Measurements from ENCODE around the gene STC2.

The STC2 gene

DNA sequence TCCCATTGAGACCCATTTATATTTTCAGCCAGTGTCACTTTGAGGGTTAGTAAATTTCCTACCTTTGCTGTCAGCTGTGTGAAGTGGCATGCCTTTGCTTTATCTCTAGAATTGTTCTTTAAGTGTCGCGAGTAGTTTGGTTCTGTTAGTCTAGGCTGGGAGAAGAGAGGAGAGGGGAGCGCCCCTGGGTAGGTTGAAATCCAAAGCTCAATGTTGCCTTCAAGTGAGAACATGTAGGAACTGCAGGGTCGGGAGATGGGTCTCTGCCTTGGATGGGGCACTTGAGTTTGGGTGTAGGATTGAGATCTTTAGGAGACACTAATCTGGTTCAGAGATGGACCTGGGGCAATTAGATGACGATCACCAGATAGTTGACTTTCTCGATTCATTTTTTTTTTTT is 46.3 kb downstream of the STC2 start:
- no peak for DNase-seq (ENCODE audit: low read depth in 1 of 2, low spot score in 1 of 2)
- no peak for TF ChIP-seq CTCF (IDR thresholded peaks at IDR 0.05; ENCODE audit: insufficient read depth, low read length)
- TF ChIP-seq SPI1 (IDR thresholded peaks at IDR 0.05; ENCODE audit: borderline replicate concordance, low read depth) = no peak
- TF ChIP-seq GABPA (IDR thresholded peaks at IDR 0.05; ENCODE audit: low read depth) = no peak
- TF ChIP-seq, protein P1, sequence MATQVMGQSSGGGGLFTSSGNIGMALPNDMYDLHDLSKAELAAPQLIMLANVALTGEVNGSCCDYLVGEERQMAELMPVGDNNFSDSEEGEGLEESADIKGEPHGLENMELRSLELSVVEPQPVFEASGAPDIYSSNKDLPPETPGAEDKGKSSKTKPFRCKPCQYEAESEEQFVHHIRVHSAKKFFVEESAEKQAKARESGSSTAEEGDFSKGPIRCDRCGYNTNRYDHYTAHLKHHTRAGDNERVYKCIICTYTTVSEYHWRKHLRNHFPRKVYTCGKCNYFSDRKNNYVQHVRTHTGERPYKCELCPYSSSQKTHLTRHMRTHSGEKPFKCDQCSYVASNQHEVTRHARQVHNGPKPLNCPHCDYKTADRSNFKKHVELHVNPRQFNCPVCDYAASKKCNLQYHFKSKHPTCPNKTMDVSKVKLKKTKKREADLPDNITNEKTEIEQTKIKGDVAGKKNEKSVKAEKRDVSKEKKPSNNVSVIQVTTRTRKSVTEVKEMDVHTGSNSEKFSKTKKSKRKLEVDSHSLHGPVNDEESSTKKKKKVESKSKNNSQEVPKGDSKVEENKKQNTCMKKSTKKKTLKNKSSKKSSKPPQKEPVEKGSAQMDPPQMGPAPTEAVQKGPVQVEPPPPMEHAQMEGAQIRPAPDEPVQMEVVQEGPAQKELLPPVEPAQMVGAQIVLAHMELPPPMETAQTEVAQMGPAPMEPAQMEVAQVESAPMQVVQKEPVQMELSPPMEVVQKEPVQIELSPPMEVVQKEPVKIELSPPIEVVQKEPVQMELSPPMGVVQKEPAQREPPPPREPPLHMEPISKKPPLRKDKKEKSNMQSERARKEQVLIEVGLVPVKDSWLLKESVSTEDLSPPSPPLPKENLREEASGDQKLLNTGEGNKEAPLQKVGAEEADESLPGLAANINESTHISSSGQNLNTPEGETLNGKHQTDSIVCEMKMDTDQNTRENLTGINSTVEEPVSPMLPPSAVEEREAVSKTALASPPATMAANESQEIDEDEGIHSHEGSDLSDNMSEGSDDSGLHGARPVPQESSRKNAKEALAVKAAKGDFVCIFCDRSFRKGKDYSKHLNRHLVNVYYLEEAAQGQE (IDR thresholded peaks at IDR 0.05; ENCODE audit: insufficient replicate concordance, low read depth) = no peak
- no peak for TF ChIP-seq POLR2AphosphoS5 (IDR thresholded peaks at IDR 0.05; ENCODE audit: low read depth)

GRCh38 chr5:173279166-173279565 is 49.0 kb downstream of the STC2 start:
- TF ChIP-seq CTCF (IDR thresholded peaks at IDR 0.05; ENCODE audit: insufficient read depth, low read length) = no peak
- TF ChIP-seq POLR2AphosphoS5 (IDR thresholded peaks at IDR 0.05; ENCODE audit: low read depth) = no peak
- TF ChIP-seq GABPA (IDR thresholded peaks at IDR 0.05; ENCODE audit: low read depth) = no peak
- TF ChIP-seq, protein P1 (IDR thresholded peaks at IDR 0.05; ENCODE audit: insufficient replicate concordance, low read depth) = no peak
- no peak for TF ChIP-seq SPI1 (IDR thresholded peaks at IDR 0.05; ENCODE audit: borderline replicate concordance, low read depth)
- DNase-seq (ENCODE audit: low read depth in 1 of 2, low spot score in 1 of 2) = no peak
- no peak overlapping the region for H3K27ac ChIP-seq (replicated peaks)
- peaks cover 10% of the 10 kb centered on the region for H3K27me3 ChIP-seq (ENCODE audit: insufficient read depth, poor library complexity, severe bottlenecking)
- H3K4me3 ChIP-seq (replicated peaks; ENCODE audit: insufficient read depth, low read length) = no peak overlapping the region

More for the DNA sequence above, 46.3 kb downstream of the STC2 start:
- H3K27me3 ChIP-seq (ENCODE audit: insufficient read depth, poor library complexity, severe bottlenecking) = peaks cover 17% of the 10 kb centered on the region
- no peak overlapping the region for H3K27ac ChIP-seq (replicated peaks)
- no peak overlapping the region for H3K4me3 ChIP-seq (replicated peaks; ENCODE audit: insufficient read depth, low read length)

DNA sequence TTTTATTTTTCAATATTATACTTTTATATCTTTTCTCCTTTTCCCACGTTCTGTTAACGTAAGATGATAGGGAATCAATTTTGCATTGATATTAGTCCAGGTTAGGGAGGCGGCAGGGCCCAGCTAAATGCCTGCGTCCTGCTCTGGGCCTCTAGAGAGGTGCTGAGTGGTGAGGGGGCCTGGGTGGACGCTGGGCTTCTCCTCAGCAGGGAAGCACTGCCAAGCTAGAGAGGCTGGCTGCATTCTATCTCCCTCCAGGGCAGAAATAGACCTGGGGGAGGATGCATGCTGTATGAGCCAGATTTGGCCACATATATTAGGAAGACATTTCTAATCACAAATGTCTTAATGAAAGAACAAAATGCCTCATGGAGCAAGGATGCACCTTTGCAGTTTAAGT is 49.6 kb downstream of the STC2 start:
- Histone ChIP-seq H3K4me3 (replicated peaks; ENCODE audit: insufficient read depth, low read length) (no peak overlapping the region), H3K27me3 (ENCODE audit: insufficient read depth, poor library complexity, severe bottlenecking) (peaks cover 5% of the 10 kb centered on the region), H3K27ac (replicated peaks) (no peak overlapping the region)
- no peak for DNase-seq (ENCODE audit: low read depth in 1 of 2, low spot score in 1 of 2)
- no peak for TF ChIP-seq GABPA (IDR thresholded peaks at IDR 0.05; ENCODE audit: low read depth)
- no peak for TF ChIP-seq SPI1 (IDR thresholded peaks at IDR 0.05; ENCODE audit: borderline replicate concordance, low read depth)
- TF ChIP-seq, protein P1 (IDR thresholded peaks at IDR 0.05; ENCODE audit: insufficient replicate concordance, low read depth) = no peak
- TF ChIP-seq POLR2AphosphoS5 (IDR thresholded peaks at IDR 0.05; ENCODE audit: low read depth) = no peak
- no peak for TF ChIP-seq CTCF (IDR thresholded peaks at IDR 0.05; ENCODE audit: insufficient read depth, low read length)

Data from HL-60 (cell line).